ENCODE data around the gene SPG7.

GRCh38 chr16:89552329-89552728, 44.1 kb downstream of the SPG7 start:
- TF ChIP-seq POLR2A (IDR thresholded peaks at IDR 0.05; ENCODE audit: low read depth, low read length) (no peak), POLR2AphosphoS5 (IDR thresholded peaks at IDR 0.05; ENCODE audit: low read depth, low read length) (no peak)
